ENCODE data around the gene HHAT. TPM values are rescaled to one million over a fixed set of nuclear protein-coding genes. Genes with fewer than 3 reads are reported as not detected.
"Not testable (repeated sequence)": the region's sequence is repeated elsewhere in the genome, so short reads cannot be mapped to it uniquely, and the experiment has no call there.

Gene HHAT
- total and polyA plus RNA-seq, 12 donors, result 0.81 to 4.3 (median 2.6) TPM

GRCh38 chr1:210417881-210418280, 89.2 kb downstream of the HHAT start:
- intact Hi-C loops (cut with DNase I), result no loop called here
- H3K27me3 ChIP-seq, result no peaks in the 10 kb centered on the region
- ATAC-seq, result no peak
- TF ChIP-seq CTCF (IDR thresholded peaks at IDR 0.05), result no peak
- no peak for DNase-seq
- 93 to 94% methylated on average over 5 of the region's 5 CpGs for WGBS, 2 donors
- H3K27ac ChIP-seq, result no peak overlapping the region
- H3K4me1 ChIP-seq, result no peaks in the 10 kb centered on the region
- peaks cover 0 to 4% (median 0%) of the 10 kb centered on the region in 11 donors for H3K9me3 ChIP-seq
- H3K36me3 ChIP-seq, result peaks cover 0 to 7% (median 0%) of the 10 kb centered on the region in 9 donors
- H3K4me3 ChIP-seq, result no peak overlapping the region

GRCh38 chr1:210418863-210419650, 90.4 kb downstream of the HHAT start:
- no peak for TF ChIP-seq CTCF (IDR thresholded peaks at IDR 0.05)
- no peak for DNase-seq
- peaks cover 0 to 7% (median 0%) of the 10 kb centered on the region in 9 donors for H3K36me3 ChIP-seq
- intact Hi-C loops (cut with DNase I), result no loop called here
- WGBS, 2 donors, result 84 to 85% methylated on average over 7 of the region's 7 CpGs
- no peaks in the 10 kb centered on the region for H3K27me3 ChIP-seq
- no peaks in the 10 kb centered on the region for H3K4me1 ChIP-seq
- H3K27ac ChIP-seq, result no peak overlapping the region
- no peak for ATAC-seq
- H3K9me3 ChIP-seq, result peaks cover 0 to 9% (median 0%) of the 10 kb centered on the region in 11 donors
- H3K4me3 ChIP-seq, result no peak overlapping the region

- H3K4me3 ChIP-seq; DNase-seq; H3K36me3 ChIP-seq; intact Hi-C loops (cut with DNase I); ATAC-seq; H3K27me3 ChIP-seq; H3K27ac ChIP-seq; H3K4me1 ChIP-seq: not testable (repeated sequence)
- peaks cover 0 to 15% (median 0%) of the 10 kb centered on the region in 11 donors for H3K9me3 ChIP-seq
- WGBS, 2 donors, result 90 to 92% methylated on average over 1 of the region's 1 CpG
Observed at GRCh38 chr1:210426696-210427095, 98.0 kb downstream of the HHAT start.

GRCh38 chr1:210428696-210429095, 100.0 kb downstream of the HHAT start:
- no peak for ATAC-seq
- WGBS, 2 donors, result 98 to 99% methylated on average over 7 of the region's 7 CpGs
- intact Hi-C loops (cut with DNase I), result no loop called here

More at GRCh38 chr1:210428696-210429095, 100.0 kb downstream of the HHAT start:
- Histone ChIP-seq H3K4me1 (no peaks in the 10 kb centered on the region), H3K36me3 (no peaks in the 10 kb centered on the region), H3K27me3 (no peaks in the 10 kb centered on the region), H3K27ac (no peak overlapping the region), H3K4me3 (no peak overlapping the region), H3K9me3 (peaks cover 0 to 10% (median 0%) of the 10 kb centered on the region in 11 donors)
- no peak for TF ChIP-seq CTCF (IDR thresholded peaks at IDR 0.05)
- DNase-seq, result no peak

All from heart right ventricle (tissue), 16 donors.